RKO (cell line): ENCODE measurements around the gene ERBB4.

Source experiments
- DNase-seq: peaks from one replicate; pipeline ENCODE4 v3.0.0-alpha.2; 2016; ENCODE audit warnings: low spot score

Gene ERBB4

DNA sequence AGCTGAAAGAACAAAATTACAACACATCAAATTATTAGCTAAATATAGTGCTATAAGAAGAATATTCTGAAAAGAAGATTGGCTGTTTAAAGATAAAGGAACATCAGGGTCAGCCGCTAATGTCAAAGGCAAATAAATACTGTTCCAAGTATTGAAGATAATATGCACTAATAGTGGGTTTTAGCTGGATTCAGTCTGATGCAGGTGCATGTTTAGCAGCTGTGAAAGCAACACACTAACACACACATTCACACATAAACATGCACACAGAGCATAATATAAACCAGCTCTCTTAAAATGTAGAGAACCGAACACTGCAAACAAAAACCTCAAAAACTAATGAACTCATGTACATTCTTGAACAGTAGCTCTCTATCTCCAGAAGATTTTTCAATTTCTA, 634.6 kb downstream of the ERBB4 start:
- DNase-seq: no peak

DNA sequence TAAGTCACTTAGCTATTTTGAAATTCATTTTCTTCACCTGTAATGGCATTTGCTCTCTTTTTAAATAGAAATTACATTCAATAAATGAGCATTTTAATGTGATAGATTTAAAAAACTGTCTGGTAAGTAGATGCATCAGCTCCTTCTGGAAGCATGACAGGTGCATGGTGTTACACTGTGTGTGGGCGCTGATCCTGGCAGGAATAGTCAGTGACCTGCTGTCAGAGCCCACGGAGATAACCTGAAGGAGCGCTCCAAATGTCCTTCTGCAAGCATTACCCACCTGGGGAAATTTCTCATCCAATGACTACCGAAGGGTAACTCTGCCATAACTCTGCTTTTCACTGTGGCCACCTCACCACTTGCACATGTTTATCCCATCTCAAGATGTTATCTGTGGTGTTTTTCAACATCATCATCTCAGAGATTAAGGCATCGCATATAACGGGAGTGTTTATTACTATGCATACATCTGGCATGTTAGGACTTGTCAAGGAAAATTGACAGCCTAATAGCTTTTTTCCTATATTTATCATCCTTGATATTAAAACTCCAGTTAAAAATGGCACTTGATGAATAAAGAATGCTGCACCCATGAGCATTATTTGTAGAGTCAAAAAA, 637.3 kb downstream of the ERBB4 start:
- no peak for DNase-seq

DNA sequence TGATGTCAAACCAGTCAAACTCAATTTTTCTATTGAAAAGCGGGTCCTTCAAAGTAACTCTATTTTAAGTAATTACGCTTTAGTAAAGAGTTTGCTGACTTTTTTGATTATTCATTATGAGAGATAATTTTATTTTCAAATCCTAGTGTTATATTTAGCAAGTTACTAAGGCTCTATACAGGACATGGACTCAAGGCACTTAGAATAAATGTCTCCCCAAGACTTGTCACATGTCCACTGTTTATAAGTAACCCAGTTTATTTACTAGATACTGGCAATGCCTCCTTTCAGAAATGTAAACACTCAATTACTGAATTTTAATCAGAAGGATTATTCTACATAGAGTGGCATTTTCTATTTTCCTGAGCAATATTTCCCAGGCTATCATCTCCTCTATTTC, 638.1 kb downstream of the ERBB4 start:
- no peak for DNase-seq

DNA sequence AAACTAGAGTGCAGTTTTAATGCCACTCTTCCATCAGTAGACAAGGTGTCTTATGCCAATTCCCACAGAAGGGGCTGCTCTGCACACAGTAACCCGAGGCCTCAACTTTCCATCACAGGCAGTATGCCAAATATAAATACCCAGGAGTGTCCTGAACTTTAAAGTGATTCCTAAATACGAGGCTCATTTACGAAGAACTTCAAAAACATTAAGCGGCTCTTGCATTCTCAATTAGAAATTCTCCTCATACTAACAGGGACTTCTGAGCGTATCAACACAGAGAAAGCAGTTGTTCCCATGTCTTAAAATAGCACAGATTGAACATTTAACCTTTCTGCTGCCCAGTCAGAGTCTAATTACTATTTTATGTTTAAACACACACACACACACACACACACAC, 638.6 kb downstream of the ERBB4 start:
- no peak for DNase-seq

DNA sequence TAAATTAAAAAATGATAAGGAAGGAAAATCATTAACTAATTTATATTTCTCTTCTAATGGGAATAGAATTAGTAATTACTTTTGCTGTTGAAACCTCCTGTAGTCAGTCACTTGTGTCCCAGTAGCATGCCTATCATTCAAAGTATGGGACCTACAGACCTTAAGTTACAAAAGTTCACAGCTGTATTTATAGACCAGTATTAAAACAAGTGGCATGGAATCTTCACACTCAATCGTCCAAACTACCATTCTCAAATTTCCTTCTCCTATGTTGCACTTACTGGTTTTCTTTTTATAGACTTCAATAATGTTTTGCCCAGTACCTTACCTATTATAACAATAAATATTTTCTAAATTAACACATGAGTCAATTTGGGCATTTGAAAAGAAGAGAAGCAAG, 639.9 kb downstream of the ERBB4 start:
- DNase-seq: no peak

- DNase-seq: no peak
Measured at GRCh38 chr2:211881449-211881848, 657.2 kb downstream of the ERBB4 start.

GRCh38 chr2:211879323-211879722, 659.3 kb downstream of the ERBB4 start:
- peak; percentile 21 for DNase-seq

- DNase-seq: no peak
Measured at GRCh38 chr2:211877061-211877460, 661.5 kb downstream of the ERBB4 start.

GRCh38 chr2:211875488-211875887, 663.1 kb downstream of the ERBB4 start:
- DNase-seq: peak; percentile 2

DNA sequence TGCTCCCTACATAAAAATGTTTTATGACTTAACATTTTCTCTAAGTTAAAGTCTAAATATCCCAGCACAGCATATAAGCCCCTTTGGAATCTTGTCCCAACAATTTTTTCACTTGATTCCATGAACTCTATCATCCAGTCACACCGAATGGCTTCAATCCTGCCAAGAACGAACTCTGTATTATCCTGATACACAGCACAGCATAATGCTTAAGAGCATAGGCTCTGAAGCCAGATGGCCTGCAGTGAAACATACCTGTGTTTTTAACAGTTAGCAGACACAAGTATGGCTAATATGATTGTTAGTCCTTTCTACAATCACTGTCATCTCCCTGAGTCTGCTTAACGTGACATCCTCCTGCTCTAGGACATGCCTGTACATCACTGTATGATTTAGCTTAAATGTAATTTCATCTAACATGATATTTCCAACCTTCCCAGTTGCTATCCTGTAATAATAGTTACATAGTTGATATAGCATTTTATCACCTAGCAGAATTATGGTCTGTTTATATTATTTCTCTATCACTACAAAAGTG, 669.5 kb downstream of the ERBB4 start:
- DNase-seq: no peak

GRCh38 chr2:211867845-211868451, 670.7 kb downstream of the ERBB4 start:
- DNase-seq: no peak

DNA sequence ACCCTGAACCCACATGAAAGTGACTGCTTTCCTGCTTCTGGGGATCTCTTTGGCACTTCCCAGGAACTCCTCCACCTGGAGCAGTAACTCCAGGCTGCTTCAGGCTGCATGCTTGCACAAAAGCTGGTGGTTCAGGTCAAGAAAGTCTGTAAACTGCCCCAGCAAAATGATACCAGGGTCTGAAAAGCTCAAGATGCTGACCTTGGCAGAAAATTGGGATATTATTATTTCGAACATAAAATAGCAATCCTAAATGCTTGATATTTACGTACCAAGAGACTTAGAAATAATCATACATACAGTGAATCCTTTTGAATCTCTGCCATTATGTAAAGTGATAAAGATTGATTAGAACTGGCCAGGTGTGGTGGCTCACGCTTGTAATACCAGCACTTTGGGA, 674.3 kb downstream of the ERBB4 start:
- no peak for DNase-seq

DNA sequence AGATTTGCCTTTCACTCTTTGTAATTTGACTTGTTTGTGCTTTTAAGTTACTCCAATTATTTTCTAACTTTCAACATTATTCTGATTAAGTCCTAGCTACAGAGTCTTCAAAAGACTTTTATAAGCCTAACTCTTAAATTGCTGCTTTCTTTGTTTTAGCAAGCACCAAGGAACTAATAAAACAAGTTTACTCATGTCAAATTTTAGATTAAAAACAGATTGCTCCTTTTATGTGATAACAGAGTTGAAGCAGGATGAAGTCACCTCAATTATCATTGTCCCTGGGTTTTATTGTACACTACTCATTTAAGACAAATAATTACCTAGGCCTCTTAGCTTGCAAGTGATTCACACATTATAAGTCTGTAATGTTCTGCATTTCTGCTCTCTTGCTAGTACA, 678.4 kb downstream of the ERBB4 start:
- no peak for DNase-seq

GRCh38 chr2:211854832-211855231, 683.8 kb downstream of the ERBB4 start:
- DNase-seq: no peak

DNA sequence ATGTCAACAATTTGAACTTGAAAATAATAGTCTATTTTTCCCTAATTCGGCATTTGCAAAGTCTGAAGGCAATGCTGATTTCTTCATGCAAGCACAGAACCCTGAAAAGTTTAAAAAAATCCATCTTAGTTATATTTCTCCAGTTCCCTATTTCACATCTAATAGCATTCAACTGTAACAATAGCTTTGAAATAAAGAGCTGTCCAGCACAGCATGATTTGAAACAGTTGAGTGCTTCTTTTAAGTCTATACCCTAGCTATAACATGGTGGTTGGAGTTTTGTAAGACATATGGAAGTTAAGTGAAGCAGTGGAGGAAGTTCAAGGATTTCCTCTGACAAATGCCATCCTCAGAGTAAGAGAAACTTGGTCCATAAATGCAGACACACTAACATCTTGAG, 691.9 kb downstream of the ERBB4 start:
- DNase-seq: no peak

GRCh38 chr2:211846036-211846400, 692.6 kb downstream of the ERBB4 start:
- DNase-seq: no peak

DNA sequence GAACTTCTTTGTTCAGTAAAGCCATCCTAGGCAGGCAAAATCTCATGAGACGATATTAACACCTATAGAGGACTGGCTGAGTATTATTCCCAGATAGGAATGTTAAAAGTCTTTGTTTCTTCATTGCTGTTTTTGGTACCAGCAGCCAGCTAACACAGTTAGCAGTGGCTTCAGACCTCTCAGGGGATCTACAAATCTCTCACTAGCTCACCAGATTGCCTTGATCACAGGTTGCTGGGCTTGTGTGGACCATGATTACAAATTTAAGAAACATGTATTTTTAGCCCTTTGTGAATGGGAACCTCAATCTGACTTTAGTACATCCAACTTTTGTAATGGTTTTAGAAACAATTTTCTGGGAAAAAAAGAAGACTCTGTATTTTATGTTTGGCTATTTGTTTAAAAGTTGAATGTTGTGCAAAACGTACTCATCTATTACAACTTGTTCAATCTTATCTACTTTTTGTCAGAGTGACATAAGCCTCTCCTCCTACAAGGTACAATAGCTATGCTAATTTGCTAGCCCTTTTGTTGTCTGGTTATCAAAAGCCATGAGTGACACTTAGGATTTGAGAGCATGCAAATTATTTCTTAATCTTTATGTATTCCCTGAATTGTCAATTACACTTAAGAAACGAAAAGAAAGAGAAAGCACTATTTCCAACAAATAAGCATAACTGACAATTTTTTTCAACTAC, 693.1 kb downstream of the ERBB4 start:
- DNase-seq: no peak

GRCh38 chr2:211837706-211838105, 700.9 kb downstream of the ERBB4 start:
- peak; percentile 8 for DNase-seq

DNA sequence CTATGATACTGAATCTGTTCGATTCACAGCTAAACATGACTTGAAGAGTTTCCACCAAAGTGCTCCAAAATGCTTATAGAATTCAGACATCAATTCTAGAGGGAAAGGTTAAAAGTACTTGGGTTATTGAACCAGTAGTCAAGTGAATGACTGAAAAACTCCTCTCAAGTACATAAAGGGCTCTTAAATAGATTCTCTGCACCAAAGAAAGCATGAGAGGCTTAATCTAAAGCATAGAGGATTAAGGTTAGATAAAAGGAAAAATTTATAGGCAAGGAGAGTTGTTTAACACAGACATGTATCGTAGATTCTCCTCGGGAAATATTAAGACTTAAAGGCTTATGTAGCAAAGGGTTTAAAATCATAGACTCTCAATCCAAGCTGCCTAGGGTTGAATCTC, 701.4 kb downstream of the ERBB4 start:
- no peak for DNase-seq

GRCh38 chr2:211836409-211836808, 702.2 kb downstream of the ERBB4 start:
- no peak for DNase-seq

GRCh38 chr2:211835695-211836094, 702.9 kb downstream of the ERBB4 start:
- DNase-seq: no peak

GRCh38 chr2:211833582-211834279, 704.9 kb downstream of the ERBB4 start:
- no peak for DNase-seq

DNA sequence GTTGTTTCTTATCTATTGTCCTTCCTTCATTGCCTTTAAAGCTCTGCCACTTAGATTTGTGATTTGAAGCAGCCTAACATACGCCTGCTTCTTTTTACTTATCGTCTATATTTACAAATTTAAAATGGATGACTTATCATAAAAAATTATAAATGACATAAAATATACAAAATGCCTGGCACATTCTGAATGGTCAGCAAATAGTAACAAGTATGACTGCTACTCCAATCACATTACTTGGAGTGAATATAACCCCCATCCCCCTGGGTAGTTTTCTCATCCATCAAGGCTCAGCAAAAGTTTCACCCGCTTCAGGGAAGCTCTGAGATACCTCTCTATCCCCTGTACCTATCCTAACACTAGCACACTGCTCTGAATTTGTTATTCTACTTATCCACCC, 708.9 kb downstream of the ERBB4 start:
- no peak for DNase-seq
